WTC11 (cell line): ENCODE measurements around the gene SLC1A7. TPM values are rescaled to one million over a fixed set of nuclear protein-coding genes. Genes with fewer than 3 reads are reported as not detected.

ENCODE experiments used
- ATAC-seq: fragments of 200-7000 bp; cut with Tn5 transposase; 2 replicates; pipeline ENCODE4 v1.10.0; 2021; ENCODE audit warnings: mild to moderate bottlenecking, moderate library complexity
- CTCF ChIA-PET: fragments of 300-600 bp; sonication (Branson Sonifier 250); formaldehyde crosslinking; loops from one replicate; lab custom pipeline; 2021; ENCODE audit warnings: antibody characterized with exemption; lab: Charles Lee
- POLR2A ChIA-PET: fragments of 350-600 bp; sonication (Branson Sonifier 250); formaldehyde crosslinking; loops from one replicate; lab custom pipeline; 2021; ENCODE audit warnings: antibody characterized with exemption; lab: Charles Lee
- DNase-seq: peaks from one replicate; pipeline ENCODE4 v3.0.0; 2021; ENCODE audit warnings: low spot score
- H3K27ac Mint-ChIP-seq: 2 replicates; pipeline ENCODE4 v1.8.0; 2021; ENCODE audit warnings: mixed read lengths
- H3K27me3 Mint-ChIP-seq: 2 replicates; pipeline ENCODE4 v1.8.0; 2021; ENCODE audit warnings: low read depth, mild to moderate bottlenecking, moderate library complexity, mixed read lengths
- H3K36me3 Mint-ChIP-seq: 2 replicates; pipeline ENCODE4 v1.8.0; 2021; ENCODE audit warnings: mixed read lengths
- H3K4me1 Mint-ChIP-seq: 2 replicates; pipeline ENCODE4 v1.8.0; 2022; ENCODE audit warnings: mixed read lengths
- H3K4me3 Mint-ChIP-seq: 2 replicates; pipeline ENCODE4 v1.8.0; 2021; ENCODE audit warnings: mild to moderate bottlenecking, moderate library complexity, mixed read lengths
- H3K9me3 Mint-ChIP-seq: 2 replicates; pipeline ENCODE4 v1.8.0; 2021; ENCODE audit warnings: mixed read lengths
- AR ChIP-seq: fragments of 250-450 bp; sonication (Bioruptor Pico); IDR thresholded peaks from 2 replicates; pipeline ENCODE4 v1.9.0; 2021; ENCODE audit warnings: mild to moderate bottlenecking
- E2F4 ChIP-seq: sonication (generic); formaldehyde crosslinking; IDR thresholded peaks from 2 replicates; pipeline ENCODE4 v1.8.1; 2022; ENCODE audit warnings: low read depth, mild to moderate bottlenecking, moderate library complexity, missing genetic modification reagents, borderline replicate concordance
- EMX1 ChIP-seq: fragments of 250-450 bp; sonication (Bioruptor Pico); IDR thresholded peaks from 2 replicates; pipeline ENCODE4 v1.8.0; 2021; ENCODE audit warnings: mild to moderate bottlenecking
- JAZF1 ChIP-seq: fragments of 250-450 bp; sonication (Bioruptor Pico); IDR thresholded peaks from 2 replicates; pipeline ENCODE4 v1.9.0; 2021; ENCODE audit warnings: moderate library complexity, mild to moderate bottlenecking, inconsistent platforms
- MXD4 ChIP-seq: fragments of 250-450 bp; sonication (Bioruptor Pico); IDR thresholded peaks from 2 replicates; pipeline ENCODE4 v1.8.0; 2021; ENCODE audit warnings: mild to moderate bottlenecking, moderate library complexity, borderline replicate concordance
- MYBL2 ChIP-seq: sonication (generic); formaldehyde crosslinking; IDR thresholded peaks from 2 replicates; pipeline ENCODE4 v1.8.1; 2023; ENCODE audit warnings: mild to moderate bottlenecking, moderate library complexity, missing genetic modification reagents
- PREB ChIP-seq: sonication (generic); formaldehyde crosslinking; IDR thresholded peaks from 2 replicates; pipeline ENCODE4 v1.8.1; 2022; ENCODE audit warnings: mild to moderate bottlenecking, missing genetic modification reagents, moderate library complexity, borderline replicate concordance
- SMAD4 ChIP-seq: sonication (generic); formaldehyde crosslinking; IDR thresholded peaks from 2 replicates; pipeline ENCODE4 v1.8.0; 2022; ENCODE audit warnings: mild to moderate bottlenecking, missing genetic modification reagents
- ZBTB21 ChIP-seq: sonication (generic); formaldehyde crosslinking; IDR thresholded peaks from 2 replicates; pipeline ENCODE4 v1.8.1; 2023; ENCODE audit warnings: mild to moderate bottlenecking, missing genetic modification reagents, borderline replicate concordance
- ZNF317 ChIP-seq: sonication (generic); formaldehyde crosslinking; IDR thresholded peaks from 2 replicates; pipeline ENCODE4 v1.8.1; 2023; ENCODE audit warnings: low read depth, mild to moderate bottlenecking, moderate library complexity, missing genetic modification reagents, borderline replicate concordance
- ZNF396 ChIP-seq: fragments of 250-450 bp; sonication (Bioruptor Pico); IDR thresholded peaks from 2 replicates; pipeline ENCODE4 v1.8.0; 2021; ENCODE audit warnings: mild to moderate bottlenecking, moderate library complexity, borderline replicate concordance
- ZSCAN18 ChIP-seq: fragments of 250-450 bp; sonication (Bioruptor Pico); IDR thresholded peaks from 2 replicates; pipeline ENCODE4 v2.1.2; 2022; ENCODE audit warnings: mild to moderate bottlenecking, moderate library complexity
- total RNA-seq: library from RNA; stranded (reverse); gene quantifications from 3 replicates; pipeline ENCODE4 v1.2.3, GENCODE V29; 2021
- TF ChIP-seq, protein P1 (sequence below): sonication (generic); formaldehyde crosslinking; IDR thresholded peaks from 2 replicates; pipeline ENCODE4 v1.8.1; 2023; ENCODE audit warnings: mild to moderate bottlenecking, missing genetic modification reagents, moderate library complexity
- TF ChIP-seq, protein P2 (sequence below): fragments of 250-450 bp; sonication (Bioruptor Pico); IDR thresholded peaks from 2 replicates; pipeline ENCODE4 v1.9.0; 2021; ENCODE audit warnings: moderate library complexity, mild to moderate bottlenecking, inconsistent platforms, borderline replicate concordance
- TF ChIP-seq, protein P3 (sequence below): sonication (generic); formaldehyde crosslinking; IDR thresholded peaks from 2 replicates; pipeline ENCODE4 v1.8.1; 2022; ENCODE audit warnings: mild to moderate bottlenecking, moderate library complexity, missing genetic modification reagents

The SLC1A7 gene
- total RNA-seq, 1 experiment from 2014 or later = not detected

DNA sequence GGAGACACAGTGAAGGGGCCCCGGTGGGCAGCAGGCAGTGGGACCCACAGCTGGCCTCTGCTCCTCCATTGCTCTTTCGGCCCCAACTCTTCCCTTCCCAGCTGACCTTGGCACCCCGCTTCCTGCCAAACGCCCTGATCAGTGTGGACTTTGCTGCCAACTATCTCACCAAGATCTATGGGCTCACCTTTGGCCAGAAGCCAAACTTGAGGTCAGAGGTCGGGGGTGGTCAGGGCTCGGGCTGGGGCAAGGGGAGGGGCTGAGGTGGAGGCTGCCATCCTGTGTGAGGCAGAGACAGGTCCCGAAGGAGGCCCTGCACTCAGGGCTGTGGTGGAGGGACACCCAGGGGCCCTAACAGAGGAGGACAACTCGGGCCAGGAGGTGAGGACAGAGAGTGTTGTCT, 66.7 kb downstream of the SLC1A7 start (continued):
- TF ChIP-seq ZSCAN18 (CRISPR knock-in tag) (no peak), PREB (CRISPR knock-in tag) (no peak), AR (CRISPR knock-in tag) (no peak), ZNF317 (no peak), MXD4 (CRISPR knock-in tag) (no peak), ZBTB21 (no peak), SMAD4 (CRISPR knock-in tag) (no peak), JAZF1 (no peak)

DNA sequence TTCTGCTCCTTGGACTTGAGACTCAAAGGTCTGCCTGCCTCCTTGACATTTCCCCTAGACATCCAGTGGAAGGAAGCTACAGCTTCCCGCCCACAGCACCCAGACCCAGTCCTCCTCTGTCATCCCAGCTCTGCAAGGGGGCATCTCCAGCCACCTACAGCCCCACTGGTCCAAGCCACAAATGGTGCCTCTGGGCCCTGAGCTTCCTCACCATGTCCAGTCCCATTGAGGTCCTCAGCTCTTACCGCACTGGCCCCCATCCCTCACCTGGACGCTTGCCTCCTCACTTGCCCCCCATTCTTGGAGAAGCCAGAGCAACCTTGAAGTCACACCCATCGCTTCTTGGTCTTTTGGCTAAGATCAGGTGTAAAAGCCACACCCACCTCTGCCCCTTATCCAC, 67.2 kb downstream of the SLC1A7 start:
- Mint-ChIP-seq H3K9me3 (no peaks in the 10 kb centered on the region), H3K27ac (no peak overlapping the region), H3K27me3 (no peaks in the 10 kb centered on the region), H3K4me1 (no peaks in the 10 kb centered on the region), H3K4me3 (no peak overlapping the region), H3K36me3 (no peaks in the 10 kb centered on the region)
- CTCF ChIA-PET = no interaction called here
- DNase-seq (peak; percentile 5), ATAC-seq (no peak)
- POLR2A ChIA-PET = no interaction called here
- no peak for TF ChIP-seq AR (CRISPR knock-in tag)
- no peak for TF ChIP-seq E2F4 (CRISPR knock-in tag)
- TF ChIP-seq ZSCAN18 (CRISPR knock-in tag) = no peak
- TF ChIP-seq, protein P1, sequence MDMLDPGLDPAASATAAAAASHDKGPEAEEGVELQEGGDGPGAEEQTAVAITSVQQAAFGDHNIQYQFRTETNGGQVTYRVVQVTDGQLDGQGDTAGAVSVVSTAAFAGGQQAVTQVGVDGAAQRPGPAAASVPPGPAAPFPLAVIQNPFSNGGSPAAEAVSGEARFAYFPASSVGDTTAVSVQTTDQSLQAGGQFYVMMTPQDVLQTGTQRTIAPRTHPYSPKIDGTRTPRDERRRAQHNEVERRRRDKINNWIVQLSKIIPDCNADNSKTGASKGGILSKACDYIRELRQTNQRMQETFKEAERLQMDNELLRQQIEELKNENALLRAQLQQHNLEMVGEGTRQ = no peak
- TF ChIP-seq ZNF396 (CRISPR knock-in tag) = no peak
- TF ChIP-seq MYBL2 = no peak
- TF ChIP-seq SMAD4 (CRISPR knock-in tag) = no peak
- TF ChIP-seq, protein P2, sequence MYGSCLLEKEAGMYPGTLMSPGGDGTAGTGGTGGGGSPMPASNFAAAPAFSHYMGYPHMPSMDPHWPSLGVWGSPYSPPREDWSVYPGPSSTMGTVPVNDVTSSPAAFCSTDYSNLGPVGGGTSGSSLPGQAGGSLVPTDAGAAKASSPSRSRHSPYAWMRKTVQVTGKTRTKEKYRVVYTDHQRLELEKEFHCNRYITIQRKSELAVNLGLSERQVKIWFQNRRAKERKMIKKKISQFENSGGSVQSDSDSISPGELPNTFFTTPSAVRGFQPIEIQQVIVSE (CRISPR knock-in tag) = no peak
- no peak for TF ChIP-seq EMX1 (CRISPR knock-in tag)
- TF ChIP-seq, protein P3, sequence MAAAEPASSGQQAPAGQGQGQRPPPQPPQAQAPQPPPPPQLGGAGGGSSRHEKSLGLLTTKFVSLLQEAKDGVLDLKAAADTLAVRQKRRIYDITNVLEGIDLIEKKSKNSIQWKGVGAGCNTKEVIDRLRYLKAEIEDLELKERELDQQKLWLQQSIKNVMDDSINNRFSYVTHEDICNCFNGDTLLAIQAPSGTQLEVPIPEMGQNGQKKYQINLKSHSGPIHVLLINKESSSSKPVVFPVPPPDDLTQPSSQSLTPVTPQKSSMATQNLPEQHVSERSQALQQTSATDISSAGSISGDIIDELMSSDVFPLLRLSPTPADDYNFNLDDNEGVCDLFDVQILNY (CRISPR knock-in tag) = no peak
